GM19395 (cell line): Measurements from ENCODE around the gene CCBE1.

Experiments
- ATAC-seq: cut with Tn5 transposase; IDR thresholded peaks from one replicate; pipeline ENCODE4 v1.9.1; 2021; ENCODE audit warnings: mild to moderate bottlenecking, moderate library complexity; ENCODE audit not compliant: unreplicated experiment

Gene CCBE1

GRCh38 chr18:59509481-59510442, 187.5 kb downstream of the CCBE1 start:
- ATAC-seq, result no peak

DNA sequence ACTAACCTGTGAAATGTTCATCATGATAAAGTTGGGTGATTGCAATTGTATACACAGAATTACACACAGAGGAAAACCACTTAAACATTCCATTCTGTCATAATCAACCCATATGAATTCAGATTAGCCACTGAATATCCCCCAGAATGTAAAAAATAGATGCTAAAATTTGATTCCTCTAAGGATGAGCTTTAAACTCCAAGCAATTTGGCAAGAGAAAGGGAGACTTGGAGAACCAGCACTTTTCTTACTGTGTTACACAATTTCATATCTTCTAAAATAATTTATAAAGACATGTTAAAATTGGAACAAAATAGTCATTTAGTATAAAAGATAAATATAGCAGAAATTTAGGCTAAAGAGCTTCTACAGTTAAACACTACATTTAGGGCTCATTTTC, 191.9 kb downstream of the CCBE1 start:
- no peak for ATAC-seq

- no peak for ATAC-seq
Observed at GRCh38 chr18:59502274-59503175, 194.7 kb downstream of the CCBE1 start.

- ATAC-seq, result no peak
Observed at GRCh38 chr18:59501920-59502273, 195.3 kb downstream of the CCBE1 start.

GRCh38 chr18:59500765-59501164, 196.5 kb downstream of the CCBE1 start:
- no peak for ATAC-seq

DNA sequence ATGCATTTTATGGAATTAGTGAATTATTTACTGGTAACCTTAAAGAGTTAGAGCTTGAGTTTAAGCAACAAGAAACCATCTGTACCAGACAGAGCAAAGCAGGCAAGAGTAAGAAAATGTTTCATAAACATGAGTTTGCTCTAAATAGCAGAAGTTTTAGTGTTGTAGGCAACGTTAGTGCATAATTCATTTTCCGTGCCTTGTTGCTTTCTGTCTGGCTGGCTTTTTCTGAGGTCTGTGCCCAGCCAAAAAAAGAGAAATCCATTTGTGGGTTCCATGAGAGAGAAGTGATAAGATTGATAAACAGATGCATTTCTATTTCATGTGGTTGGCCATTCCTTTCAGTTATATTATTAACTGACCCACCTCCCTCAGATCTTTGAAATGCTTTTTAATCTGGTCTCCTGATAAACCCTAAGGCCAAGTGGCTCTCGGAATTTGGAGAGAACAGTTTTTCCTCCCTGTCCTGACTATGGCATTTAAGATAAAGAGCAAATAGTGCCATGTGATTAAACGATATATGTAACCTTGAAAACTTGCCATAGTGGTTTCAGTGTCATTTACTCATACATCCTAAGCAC, 198.6 kb downstream of the CCBE1 start:
- ATAC-seq, result no peak

- ATAC-seq, result no peak
Observed at GRCh38 chr18:59492756-59493421, 204.3 kb downstream of the CCBE1 start.

DNA sequence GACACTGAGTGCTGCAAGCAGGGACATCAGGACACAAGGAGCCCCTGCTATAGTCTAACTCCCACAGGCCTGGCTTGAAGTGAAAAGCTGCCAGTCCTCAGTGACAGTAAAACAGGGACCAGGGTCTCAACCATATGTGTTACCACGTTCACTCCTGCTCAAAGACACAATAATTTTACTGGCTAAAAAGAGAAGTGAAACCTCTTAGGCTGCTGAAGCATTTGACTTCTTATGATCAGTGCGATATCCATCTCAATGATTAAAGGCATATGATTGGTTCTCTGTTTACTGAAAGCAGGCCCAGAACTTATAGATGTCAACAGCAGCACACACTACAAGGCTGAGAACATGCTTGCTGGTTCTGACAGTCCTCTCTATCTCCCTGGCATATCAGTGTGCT, 208.3 kb downstream of the CCBE1 start:
- ATAC-seq, result peak; percentile 83

DNA sequence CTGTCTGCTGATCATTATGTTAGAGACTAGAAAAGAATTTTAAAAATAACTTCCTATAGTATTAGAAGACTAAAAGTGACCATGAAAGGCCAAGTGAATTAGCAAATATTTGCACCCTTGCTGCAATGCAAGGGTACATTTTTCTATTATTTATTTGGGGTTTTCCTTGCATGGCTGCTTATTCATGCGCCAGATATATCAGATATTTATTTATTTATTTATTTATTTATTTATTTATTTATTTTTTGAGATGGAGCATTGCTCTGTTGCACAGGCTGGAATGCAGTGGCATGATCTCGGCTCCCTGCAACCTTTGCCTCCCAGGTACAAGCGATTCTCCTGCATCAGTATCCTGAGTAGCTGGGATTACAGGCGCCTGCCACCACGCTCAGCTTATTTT, 211.8 kb downstream of the CCBE1 start:
- no peak for ATAC-seq

DNA sequence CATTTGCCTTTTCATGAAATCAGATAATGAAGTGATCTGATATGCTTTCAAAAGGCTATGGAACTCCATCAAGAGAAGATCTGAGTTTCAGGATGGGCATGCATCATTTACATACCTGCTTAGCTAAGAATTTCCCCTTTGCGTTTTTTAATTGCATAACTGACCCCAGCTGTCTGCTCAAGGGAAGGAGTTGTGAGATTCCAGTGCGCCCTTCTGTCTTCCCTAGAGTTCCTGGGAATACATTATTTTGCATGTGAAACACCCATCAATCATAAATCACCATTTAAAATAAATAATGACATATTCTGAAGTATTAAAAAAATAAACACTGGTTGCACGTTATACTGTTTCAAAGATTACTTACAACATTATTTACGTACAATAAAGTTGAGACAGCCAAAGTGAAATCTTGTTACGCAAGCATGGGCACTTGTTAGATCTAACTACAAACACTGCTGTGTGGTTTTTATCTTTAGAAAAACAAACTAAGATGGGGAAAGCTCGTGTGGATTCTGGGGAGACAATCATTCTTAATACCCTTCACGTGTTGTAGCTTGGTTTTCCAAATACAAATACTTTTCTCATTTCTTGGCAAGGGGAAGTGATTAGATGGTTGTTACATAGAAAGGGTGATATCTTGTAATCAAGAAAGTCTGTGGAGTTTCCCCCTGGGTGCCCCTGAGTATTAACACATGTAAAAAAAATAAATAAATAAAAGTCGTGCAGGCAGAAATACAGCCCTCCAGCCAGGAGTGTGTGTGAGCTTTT, 212.5 kb downstream of the CCBE1 start:
- no peak for ATAC-seq

DNA sequence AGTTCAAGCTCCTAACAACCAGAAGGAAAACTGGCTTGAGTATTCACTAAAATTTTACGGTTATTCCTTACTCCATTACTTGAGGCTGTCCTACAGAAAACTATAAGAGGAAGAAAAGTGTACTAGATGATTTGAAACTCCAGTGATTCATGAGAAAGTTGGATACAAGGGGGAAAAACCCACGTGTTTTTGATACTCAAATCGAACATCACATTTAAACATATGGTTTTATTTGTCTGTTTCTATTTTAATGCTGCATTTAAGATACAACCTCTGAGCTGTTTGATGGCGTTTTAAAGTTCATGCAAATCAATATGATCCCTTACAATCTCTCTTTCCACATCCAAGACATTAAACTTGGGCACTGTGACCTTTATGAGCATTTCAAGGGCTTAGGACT, 213.1 kb downstream of the CCBE1 start:
- ATAC-seq, result no peak

DNA sequence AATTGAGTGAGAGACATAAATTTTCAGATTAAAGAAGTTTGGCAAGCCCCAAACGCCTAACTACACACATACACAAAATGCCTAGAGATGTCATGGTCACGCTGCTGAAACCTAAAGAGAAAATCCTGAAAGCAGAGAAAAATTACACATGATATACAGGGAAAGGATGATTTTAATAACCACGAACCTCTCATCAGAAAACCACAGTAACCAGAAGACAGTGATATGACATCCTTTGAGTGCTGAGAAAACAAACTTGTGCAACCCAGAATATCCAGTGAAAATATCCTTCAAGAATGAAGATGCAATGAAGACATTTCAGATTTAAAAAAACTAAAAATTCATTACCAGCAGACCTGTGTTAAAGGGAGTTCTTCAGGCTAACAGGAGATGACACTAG, 215.8 kb downstream of the CCBE1 start:
- ATAC-seq, result no peak

GRCh38 chr18:59479776-59480175, 217.4 kb downstream of the CCBE1 start:
- no peak for ATAC-seq

DNA sequence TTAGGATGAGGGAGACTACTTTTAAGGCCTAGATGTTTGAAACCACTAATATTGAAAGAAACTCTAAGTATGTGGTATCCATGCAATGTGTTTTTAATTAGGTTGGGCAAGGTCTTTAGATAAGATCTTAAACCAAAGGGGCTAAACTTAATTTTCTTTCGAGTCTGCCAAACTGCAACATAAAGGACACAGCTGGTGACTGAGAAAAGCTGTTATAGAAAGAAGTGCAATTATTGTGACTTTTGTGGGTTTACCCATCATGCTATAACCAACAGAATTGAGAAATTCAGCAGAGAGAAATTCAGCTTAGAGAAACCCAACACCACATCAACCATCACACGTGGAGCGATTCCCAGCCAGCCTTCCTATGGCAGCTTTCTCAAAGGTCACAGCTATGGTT, 218.6 kb downstream of the CCBE1 start:
- no peak for ATAC-seq

DNA sequence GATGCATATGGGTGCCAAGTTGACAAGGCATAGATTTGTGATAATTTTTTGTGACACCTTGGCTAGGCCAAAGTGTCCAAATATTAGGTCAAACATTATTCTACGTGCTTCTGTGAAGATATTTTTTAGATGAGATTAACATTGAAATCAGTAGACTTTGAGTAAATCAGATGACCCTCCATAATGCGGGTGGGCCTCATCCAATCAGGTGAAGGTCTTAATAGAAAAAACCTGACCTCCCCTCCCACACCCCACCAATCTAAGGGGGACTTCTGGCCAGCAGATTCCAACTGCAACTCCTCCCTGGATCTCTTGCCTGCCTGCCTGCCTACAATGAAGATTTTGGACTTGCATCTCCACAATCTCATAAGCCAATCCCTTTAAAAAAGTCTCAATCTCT, 219.4 kb downstream of the CCBE1 start:
- no peak for ATAC-seq

- no peak for ATAC-seq
Observed at GRCh38 chr18:59470561-59471121, 226.6 kb downstream of the CCBE1 start.

DNA sequence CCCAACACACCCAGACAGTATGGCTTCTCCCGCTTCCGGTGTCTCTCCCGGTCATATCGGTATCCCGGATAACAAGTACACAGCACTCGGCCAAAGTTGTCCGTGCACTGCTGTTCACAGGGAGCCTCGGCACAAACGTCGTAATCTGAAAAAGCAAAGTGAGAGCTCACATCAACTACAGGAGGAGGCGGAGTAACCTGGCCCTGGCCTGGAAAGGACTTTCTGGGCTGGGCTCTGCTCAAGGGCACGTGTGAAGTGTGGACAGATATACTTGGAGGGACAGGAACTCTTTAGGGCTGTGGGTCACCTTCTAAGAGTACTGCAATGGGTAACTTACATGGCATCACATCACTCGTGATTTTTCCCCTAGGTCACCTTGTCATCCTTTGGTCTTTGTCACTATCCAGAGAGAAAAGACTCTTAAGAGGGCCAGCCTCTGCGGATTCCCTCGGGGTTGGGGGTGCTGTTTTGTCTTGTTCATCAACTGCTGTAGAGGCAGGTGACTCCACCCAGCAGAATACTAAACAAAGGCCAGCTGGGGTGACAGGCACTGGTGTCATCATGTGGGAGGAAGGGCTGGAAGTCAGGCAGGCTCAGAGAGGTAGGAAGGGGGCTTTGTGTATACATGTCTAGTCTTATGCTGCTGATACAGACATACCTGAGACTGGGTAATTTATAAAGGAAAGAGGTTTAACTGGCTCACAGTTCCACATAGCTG, 227.6 kb downstream of the CCBE1 start:
- no peak for ATAC-seq

DNA sequence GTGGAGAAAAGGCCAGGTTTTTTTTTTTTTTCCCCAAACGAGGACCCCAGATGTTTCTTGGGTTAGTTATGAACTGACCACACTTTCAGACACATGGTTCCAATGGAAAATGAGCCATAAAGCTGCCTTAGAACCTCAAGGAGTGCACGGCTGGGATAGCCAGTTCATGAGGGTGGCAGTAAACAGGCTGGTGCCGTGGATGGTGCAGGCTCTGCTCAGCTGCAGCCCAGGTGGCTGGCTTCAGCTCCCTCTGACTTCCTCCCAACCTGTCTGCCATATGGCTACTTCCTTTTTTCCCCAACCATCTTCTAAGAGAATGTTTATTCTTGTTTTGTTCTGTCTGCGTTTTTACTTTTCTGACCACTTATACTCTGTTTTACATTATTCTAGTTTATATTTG, 228.4 kb downstream of the CCBE1 start:
- ATAC-seq, result no peak

DNA sequence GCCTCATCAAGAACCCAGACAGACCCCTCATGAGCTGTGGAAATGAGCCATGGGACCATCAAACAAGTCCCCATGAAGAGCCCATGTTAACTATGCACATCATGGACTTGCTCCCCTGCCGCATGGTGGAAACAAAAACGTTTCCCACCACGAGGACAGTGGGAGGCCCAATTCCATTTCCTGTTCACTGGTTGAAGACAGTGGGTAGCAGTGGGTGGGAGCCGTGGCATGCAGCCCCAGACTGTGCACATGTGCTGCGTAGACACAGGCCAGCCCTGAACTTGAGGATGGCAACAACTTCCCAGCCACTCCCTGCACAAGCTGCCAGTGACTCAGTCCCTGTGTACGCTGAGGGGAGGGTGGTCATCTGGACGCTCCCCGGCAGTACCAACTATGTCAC, 229.7 kb downstream of the CCBE1 start:
- no peak for ATAC-seq
